CD4-positive, alpha-beta memory T cell (primary cell): ENCODE data around the gene RPS4Y1. TPM values are rescaled to one million over a fixed set of nuclear protein-coding genes. Genes with fewer than 3 reads are reported as not detected.
A peak's percentile ranks its signal among the peaks of the same experiment; 100 is the strongest.
"Not testable (repeated sequence)": the region's sequence is repeated elsewhere in the genome, so short reads cannot be mapped to it uniquely, and the experiment has no call there.

ENCODE experiments used
- CTCF ChIA-PET: fragments of 350-600 bp; sonication (Branson Sonifier 250); formaldehyde crosslinking; loops from one replicate; lab custom pipeline; 2021; ENCODE audit warnings: inconsistent platforms; ENCODE audit not compliant: partially characterized antibody; lab: Charles Lee
- POLR2A ChIA-PET: fragments of 350-600 bp; sonication (Branson Sonifier 250); formaldehyde crosslinking; loops from one replicate; lab custom pipeline; 2021; ENCODE audit not compliant: partially characterized antibody; lab: Charles Lee
- DNase-seq, 5 donors: peaks; one replicate each; pipeline versions ENCODE4 v3.0.0 to v3.0.0-alpha.2; 2020 to 2022; ENCODE audit warnings: mixed read lengths in 1 of 5
- H3K27ac ChIP-seq: one replicate; pipeline ENCODE4 v1.7.0; 2013; ENCODE audit warnings: low read depth, low read length
- H3K27me3 ChIP-seq: 2 replicates; pipeline ENCODE4 v1.7.0; 2013; ENCODE audit warnings: mild to moderate bottlenecking, low read length, moderate library complexity; ENCODE audit not compliant: insufficient read depth
- H3K36me3 ChIP-seq: 2 replicates; pipeline ENCODE4 v1.7.0; 2013; ENCODE audit warnings: mild to moderate bottlenecking, low read length, moderate library complexity; ENCODE audit not compliant: insufficient read depth
- H3K4me1 ChIP-seq: 2 replicates; pipeline ENCODE4 v1.7.0; 2013; ENCODE audit warnings: mild to moderate bottlenecking, low read length, moderate library complexity; ENCODE audit not compliant: insufficient read depth
- H3K4me3 ChIP-seq, 2 donors: one replicate each; pipeline ENCODE4 v1.7.0; 2013; ENCODE audit warnings: low read length in 2 of 2, mild to moderate bottlenecking in 1 of 2
- H3K9me3 ChIP-seq, 2 donors: one replicate each; pipeline ENCODE4 v1.7.0; 2013; ENCODE audit warnings: low read length in 2 of 2, control low read depth in 1 of 2; ENCODE audit not compliant: control insufficient read depth in 1 of 2
- H3K27ac Mint-ChIP-seq, 7 donors: one replicate each; pipeline ENCODE4 v1.8.0; 2020 to 2021; ENCODE audit warnings: mixed read lengths in 7 of 7, mild to moderate bottlenecking in 6 of 7, inconsistent platforms in 3 of 7, moderate library complexity in 3 of 7
- H3K27me3 Mint-ChIP-seq, 2 donors: one replicate each; pipeline ENCODE4 v1.8.0; 2020 to 2021; ENCODE audit warnings: mixed read lengths in 2 of 2
- H3K36me3 Mint-ChIP-seq, 2 donors: one replicate each; pipeline ENCODE4 v1.8.0; 2020 to 2021; ENCODE audit warnings: mixed read lengths in 2 of 2, inconsistent platforms in 1 of 2, mild to moderate bottlenecking in 1 of 2
- H3K4me1 Mint-ChIP-seq, 4 donors: one replicate each; pipeline ENCODE4 v1.8.0; 2020 to 2021; ENCODE audit warnings: mixed read lengths in 4 of 4, mild to moderate bottlenecking in 1 of 4
- H3K4me3 Mint-ChIP-seq, 8 donors: one replicate each; pipeline ENCODE4 v1.8.0; 2020 to 2021; ENCODE audit warnings: mixed read lengths in 8 of 8, mild to moderate bottlenecking in 7 of 8, moderate library complexity in 6 of 8, inconsistent platforms in 3 of 8
- H3K9me3 Mint-ChIP-seq, 8 donors: one replicate each; pipeline ENCODE4 v1.8.0; 2020 to 2021; ENCODE audit warnings: mixed read lengths in 8 of 8, mild to moderate bottlenecking in 5 of 8, inconsistent platforms in 3 of 8, moderate library complexity in 1 of 8
- intact Hi-C: fragments of 100-400 bp; cut with micrococcal nuclease; formaldehyde crosslinking; loops from one replicate; pipeline ENCODE4 v1.15.1; 2023
- polyA plus RNA-seq, 2 donors: library from polyadenylated mRNA; unstranded; fragments of 300-500 nt; fragmentation: Illumina TruSeq; gene quantifications; one replicate each; pipeline ENCODE4 v1.2.3, GENCODE V29; 2021
- total RNA-seq, 2 experiments: library from RNA; stranded (reverse); gene quantifications; one replicate each; pipeline ENCODE4 v1.2.3, GENCODE V29; 2021

The RPS4Y1 gene
- total RNA-seq (100 to 1,000 TPM; 400 to 426 TPM), polyA plus RNA-seq (not detected)

DNA sequence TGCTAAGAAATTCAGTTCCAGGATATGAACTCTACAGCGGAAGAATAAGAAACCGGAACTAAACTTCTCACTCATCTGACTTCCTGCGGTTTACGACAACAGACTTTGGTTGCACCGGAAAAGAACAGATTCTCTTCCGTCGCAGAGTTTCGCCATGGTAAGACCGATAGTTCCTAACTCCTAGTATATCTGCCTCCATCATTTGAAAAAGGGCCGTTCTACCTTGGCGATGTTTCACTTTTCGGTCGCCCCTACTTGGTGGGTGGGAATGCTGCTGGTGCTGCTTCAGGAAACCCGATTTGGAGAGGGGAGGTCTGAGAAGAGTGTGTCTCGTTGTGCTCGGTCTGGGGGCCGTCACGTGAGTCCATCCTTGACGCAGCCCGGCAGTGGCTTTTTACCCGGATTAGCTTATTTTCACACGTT is at the start of gene RPS4Y1:
TSS of gene RPS4Y1 (plus strand) at position 132 of the 423 bp plus-strand sequence. CDS start at position 155, 23 bp downstream.
- no peaks in the 10 kb centered on the region for H3K9me3 Mint-ChIP-seq
- peak within 1 kb of the TSS in 2 of 7 donors; percentile 93 to 95 for H3K27ac Mint-ChIP-seq
- POLR2A ChIA-PET, result interaction anchor here (1.2 kb wide), 1 partner anchor 93 kb away, joined by 5 read pairs; the partner anchor contains the start of gene ZFY
- H3K4me1 ChIP-seq, result peaks cover 37% of the 10 kb centered on the region
- peaks cover 34% of the 10 kb centered on the region for H3K36me3 ChIP-seq
- CTCF ChIA-PET, result no interaction called here
- no peaks in the 10 kb centered on the region for H3K27me3 ChIP-seq
- peak within 1 kb of the TSS in 2 of 8 donors; percentile 96 to 97 for H3K4me3 Mint-ChIP-seq
- H3K27me3 Mint-ChIP-seq, result no peaks in the 10 kb centered on the region
- peak in 1 of 5 donors; percentile 73 for DNase-seq
- intact Hi-C loops, result loop anchor here (2.0 kb wide), 1 partner anchor 95 kb away; no protein-coding TSS in a partner anchor
- H3K4me1 Mint-ChIP-seq, result peaks cover 0 to 41% (median 11%) of the 10 kb centered on the region in 4 donors
- H3K4me3 ChIP-seq, result peak within 1 kb of the TSS; percentile 32 to 65
- H3K27ac ChIP-seq, result peak within 1 kb of the TSS; percentile 68
- peaks cover 0 to 48% of the 10 kb centered on the region in 2 donors for H3K36me3 Mint-ChIP-seq
- H3K9me3 ChIP-seq, result no peaks in the 10 kb centered on the region

DNA sequence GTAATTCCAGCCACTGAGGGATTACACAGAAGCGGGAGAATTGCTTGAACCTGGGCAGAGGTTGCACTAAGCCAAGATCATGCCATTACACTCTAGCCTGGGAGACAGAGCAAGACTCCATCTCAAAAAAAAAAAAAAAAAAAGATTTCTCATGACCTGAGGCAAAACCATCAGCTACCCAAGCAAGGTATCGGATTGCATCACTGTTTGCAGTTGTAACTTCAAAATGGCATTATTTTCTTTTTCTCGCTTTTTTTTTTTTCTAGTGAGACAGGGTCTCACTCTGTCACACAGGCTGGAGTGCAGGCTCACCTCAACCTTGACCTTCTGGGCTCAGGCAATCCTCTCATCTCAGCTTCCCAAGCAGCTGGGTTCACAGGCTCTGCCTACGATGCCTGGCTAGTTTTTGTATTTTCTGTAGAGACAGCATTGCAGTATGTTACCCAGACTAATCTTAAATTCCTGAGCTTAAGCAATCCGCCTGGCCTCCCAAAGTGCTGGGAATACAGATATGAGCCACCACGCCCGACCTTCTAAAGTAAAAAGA is 44.4 kb upstream of the RPS4Y1 start:
- Histone ChIP-seq H3K4me1 (no peaks in the 10 kb centered on the region), H3K27ac (no peak overlapping the region), H3K27me3 (no peaks in the 10 kb centered on the region), H3K9me3 (no peaks in the 10 kb centered on the region), H3K36me3 (no peaks in the 10 kb centered on the region), H3K4me3 (no peak overlapping the region)
- Mint-ChIP-seq H3K9me3 (no peaks in the 10 kb centered on the region), H3K27me3 (peaks cover 1 to 4% of the 10 kb centered on the region in 2 donors), H3K4me1 (peaks cover 0 to under 1% (median 0%) of the 10 kb centered on the region in 4 donors), H3K36me3 (no peaks in the 10 kb centered on the region), H3K4me3 (no peak overlapping the region), H3K27ac (no peak overlapping the region)
- ChIA-PET POLR2A (no interaction called here), CTCF (no interaction called here)
- intact Hi-C loops, result no loop called here
- no peak for DNase-seq

DNA sequence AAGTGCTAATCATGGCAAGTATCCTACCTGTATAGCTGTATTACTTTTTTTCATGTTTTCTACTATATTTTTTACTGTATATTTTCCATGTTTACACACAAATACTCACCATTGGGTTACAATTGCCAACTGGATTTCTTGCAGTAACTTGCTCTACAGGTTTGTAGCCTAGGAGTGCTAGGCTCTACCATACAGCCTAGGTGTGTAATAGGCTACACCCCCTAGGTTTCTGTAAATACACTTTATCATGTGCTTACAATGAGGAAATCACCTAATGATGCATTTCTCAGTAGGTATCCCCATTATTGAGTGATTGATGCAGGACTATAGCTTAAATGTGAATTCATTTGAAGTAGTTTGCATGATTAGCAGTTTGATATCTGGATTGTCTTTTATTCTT is 43.4 kb upstream of the RPS4Y1 start:
- H3K27ac Mint-ChIP-seq, result no peak overlapping the region
- intact Hi-C loops, result no loop called here
- H3K36me3 Mint-ChIP-seq, result no peaks in the 10 kb centered on the region
- peaks cover 1 to 4% of the 10 kb centered on the region in 2 donors for H3K27me3 Mint-ChIP-seq
- CTCF ChIA-PET, result no interaction called here
- H3K9me3 Mint-ChIP-seq, result no peaks in the 10 kb centered on the region
- Histone ChIP-seq H3K27ac (no peak overlapping the region), H3K9me3 (no peaks in the 10 kb centered on the region), H3K4me1 (no peaks in the 10 kb centered on the region), H3K4me3 (no peak overlapping the region), H3K36me3 (no peaks in the 10 kb centered on the region), H3K27me3 (no peaks in the 10 kb centered on the region)
- DNase-seq, result no peak
- peaks cover 0 to 8% (median 4%) of the 10 kb centered on the region in 4 donors for H3K4me1 Mint-ChIP-seq
- POLR2A ChIA-PET, result no interaction called here
- no peak overlapping the region for H3K4me3 Mint-ChIP-seq

DNA sequence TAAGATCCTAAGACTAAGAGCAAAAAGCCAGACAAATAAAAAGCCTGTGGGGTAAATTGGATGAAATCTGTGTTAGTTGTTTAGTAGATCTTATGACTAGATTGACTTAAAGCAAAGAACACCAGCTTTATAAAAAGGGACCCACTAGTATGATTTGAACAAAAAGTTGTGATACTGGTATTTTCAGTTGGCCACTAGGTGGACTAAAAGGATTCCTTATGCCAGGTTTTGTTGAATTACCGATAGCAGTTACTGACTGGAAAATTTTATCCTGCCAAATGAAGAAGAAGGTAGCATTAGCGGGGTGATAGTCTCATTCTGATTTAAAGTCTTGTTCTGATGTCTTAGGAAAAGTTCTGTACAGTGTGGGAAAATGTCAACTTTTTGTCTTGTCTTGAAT is 41.2 kb upstream of the RPS4Y1 start:
- H3K27me3 ChIP-seq, result no peaks in the 10 kb centered on the region
- H3K36me3 ChIP-seq, result no peaks in the 10 kb centered on the region
- ChIA-PET CTCF (no interaction called here), POLR2A (no interaction called here)
- peaks cover 2% of the 10 kb centered on the region in 2 donors for H3K27me3 Mint-ChIP-seq
- H3K36me3 Mint-ChIP-seq, result no peaks in the 10 kb centered on the region
- no peak overlapping the region for H3K27ac ChIP-seq
- H3K27ac Mint-ChIP-seq, result no peak overlapping the region
- no peak overlapping the region for H3K4me3 ChIP-seq
- intact Hi-C loops, result no loop called here
- DNase-seq, result no peak
- no peaks in the 10 kb centered on the region for H3K9me3 ChIP-seq
- H3K4me1 ChIP-seq, result no peaks in the 10 kb centered on the region
- H3K9me3 Mint-ChIP-seq, result no peaks in the 10 kb centered on the region
- H3K4me3 Mint-ChIP-seq, result no peak overlapping the region
- H3K4me1 Mint-ChIP-seq, result peaks cover 0 to 8% (median 4%) of the 10 kb centered on the region in 4 donors

DNA sequence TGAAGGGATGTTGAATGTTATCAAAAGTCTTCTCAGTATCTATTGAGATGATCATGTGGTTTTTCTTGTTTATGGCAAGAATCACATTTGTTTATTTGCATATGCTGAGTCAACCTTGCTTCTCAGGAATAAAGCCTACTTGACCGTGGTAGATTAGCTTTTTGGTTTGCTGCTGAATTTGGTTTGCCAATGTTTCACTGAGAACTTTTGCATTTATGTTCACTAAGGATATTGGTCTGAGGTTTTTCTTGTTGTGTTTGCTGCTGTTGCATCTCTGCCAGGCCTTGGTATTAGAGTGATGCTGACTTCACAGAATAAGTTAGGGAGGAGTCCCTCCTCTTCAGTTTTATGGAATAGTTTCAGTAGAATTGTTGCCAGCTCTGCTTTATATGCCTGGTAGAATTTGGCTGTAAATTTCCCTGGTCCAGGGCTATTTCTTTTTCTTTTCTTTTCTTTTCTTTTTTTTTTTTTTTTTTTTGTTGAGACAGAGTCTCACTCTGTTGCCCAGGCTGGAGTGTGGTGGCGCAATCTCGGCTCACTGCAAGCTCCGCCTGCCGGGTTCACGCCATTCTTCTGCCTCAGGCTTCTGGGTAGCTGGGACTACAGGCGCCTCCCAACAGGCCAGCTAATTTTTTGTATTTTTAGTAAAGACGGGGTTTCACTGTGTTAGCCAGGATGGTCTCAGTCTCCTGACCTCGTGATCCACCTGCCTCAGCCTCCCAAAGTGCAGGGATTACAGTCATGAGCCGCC is 24.1 kb upstream of the RPS4Y1 start:
- H3K36me3 Mint-ChIP-seq, H3K4me3 Mint-ChIP-seq, H3K27ac Mint-ChIP-seq, CTCF ChIA-PET, H3K27me3 ChIP-seq, H3K4me1 Mint-ChIP-seq, H3K9me3 Mint-ChIP-seq, POLR2A ChIA-PET, H3K36me3 ChIP-seq, DNase-seq, H3K27ac ChIP-seq, H3K27me3 Mint-ChIP-seq, H3K9me3 ChIP-seq, H3K4me1 ChIP-seq, intact Hi-C loops, H3K4me3 ChIP-seq: not testable (repeated sequence)

DNA sequence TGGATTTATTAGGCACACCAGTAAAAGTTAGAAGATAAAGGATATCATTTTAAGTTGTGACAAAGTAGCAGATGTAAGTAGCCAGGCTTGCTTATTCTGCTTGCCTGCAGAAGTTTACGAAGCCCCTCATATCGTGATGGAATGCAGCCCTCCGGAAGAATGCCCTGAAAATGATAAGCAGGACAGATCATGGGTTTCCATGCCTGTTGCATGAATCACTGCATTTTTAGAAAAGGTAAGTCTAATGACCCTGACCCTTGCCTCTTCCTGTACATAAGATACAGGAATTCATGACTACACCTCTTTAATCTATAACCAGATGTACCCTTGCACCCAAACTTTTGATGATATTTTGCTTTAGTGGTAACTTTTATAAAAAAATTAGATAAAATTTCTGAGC is 16.9 kb upstream of the RPS4Y1 start:
- H3K9me3 Mint-ChIP-seq, result no peaks in the 10 kb centered on the region
- no peaks in the 10 kb centered on the region for H3K4me1 Mint-ChIP-seq
- no peaks in the 10 kb centered on the region for H3K27me3 ChIP-seq
- no peak for DNase-seq
- POLR2A ChIA-PET, result no interaction called here
- H3K9me3 ChIP-seq, result no peaks in the 10 kb centered on the region
- peaks cover 9 to 10% of the 10 kb centered on the region in 2 donors for H3K27me3 Mint-ChIP-seq
- CTCF ChIA-PET, result no interaction called here
- no peaks in the 10 kb centered on the region for H3K36me3 Mint-ChIP-seq
- H3K4me3 ChIP-seq, result no peak overlapping the region
- intact Hi-C loops, result no loop called here
- H3K4me3 Mint-ChIP-seq, result no peak overlapping the region
- H3K27ac Mint-ChIP-seq, result no peak overlapping the region
- H3K36me3 ChIP-seq, result no peaks in the 10 kb centered on the region
- no peak overlapping the region for H3K27ac ChIP-seq
- no peaks in the 10 kb centered on the region for H3K4me1 ChIP-seq

DNA sequence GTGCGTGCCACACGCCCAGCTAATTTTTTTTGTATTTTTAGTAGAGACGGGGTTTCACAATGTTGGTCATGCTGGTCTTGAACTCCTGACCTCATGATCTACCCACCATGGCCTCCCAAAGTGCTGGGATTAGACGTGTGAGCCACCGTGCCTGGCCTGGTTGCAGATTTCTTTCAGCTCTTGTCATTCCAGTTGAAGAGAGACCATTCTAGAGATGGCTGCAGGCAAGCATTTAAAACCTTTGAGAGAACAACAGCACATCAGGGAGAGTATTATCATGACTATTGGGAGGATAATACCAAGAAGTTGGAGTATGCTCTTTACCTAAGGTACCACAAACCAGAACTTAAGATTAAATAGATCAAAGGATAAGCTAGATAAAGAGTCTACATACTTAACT is 12.9 kb upstream of the RPS4Y1 start:
- H3K27ac Mint-ChIP-seq, result no peak overlapping the region
- no peak overlapping the region for H3K4me3 ChIP-seq
- no peak overlapping the region for H3K27ac ChIP-seq
- no peaks in the 10 kb centered on the region for H3K36me3 ChIP-seq
- no peaks in the 10 kb centered on the region for H3K9me3 Mint-ChIP-seq
- H3K4me1 ChIP-seq, result no peaks in the 10 kb centered on the region
- peaks cover 11 to 15% of the 10 kb centered on the region in 2 donors for H3K27me3 Mint-ChIP-seq
- H3K36me3 Mint-ChIP-seq, result no peaks in the 10 kb centered on the region
- H3K4me3 Mint-ChIP-seq, result no peak overlapping the region
- H3K4me1 Mint-ChIP-seq, result no peaks in the 10 kb centered on the region
- intact Hi-C loops, result no loop called here
- DNase-seq, result no peak
- ChIA-PET POLR2A (no interaction called here), CTCF (no interaction called here)
- no peaks in the 10 kb centered on the region for H3K27me3 ChIP-seq
- H3K9me3 ChIP-seq, result no peaks in the 10 kb centered on the region
